Coronary artery (tissue), 2 donors: ENCODE data around the gene ELOVL4.

Experiments used
- DNase-seq: peaks from one replicate; pipeline ENCODE4 v3.0.0-alpha.2; 2017; ENCODE audit warnings: low spot score
- H3K27ac ChIP-seq, 2 donors: fragments of 200-600 bp; sonication (generic); one replicate each; pipeline ENCODE4 v1.5.1; 2016 to 2019
- H3K4me3 ChIP-seq: fragments of 200-600 bp; sonication (generic); 2 replicates; pipeline ENCODE4 v1.5.1; 2016; ENCODE audit warnings: mild to moderate bottlenecking, moderate library complexity
- TF ChIP-seq, protein P1 (sequence below): fragments of 200-600 bp; sonication (generic); IDR thresholded peaks from one replicate; pipeline ENCODE4 v1.5.1; 2019; ENCODE audit warnings: antibody characterized with exemption

ELOVL4 gene

GRCh38 chr6:79895382-79896074 lies 51.8 kb downstream of the ELOVL4 start:
- no peak for DNase-seq
- Histone ChIP-seq H3K4me3 (no peak overlapping the region), H3K27ac (no peak overlapping the region)
- TF ChIP-seq, protein P1, sequence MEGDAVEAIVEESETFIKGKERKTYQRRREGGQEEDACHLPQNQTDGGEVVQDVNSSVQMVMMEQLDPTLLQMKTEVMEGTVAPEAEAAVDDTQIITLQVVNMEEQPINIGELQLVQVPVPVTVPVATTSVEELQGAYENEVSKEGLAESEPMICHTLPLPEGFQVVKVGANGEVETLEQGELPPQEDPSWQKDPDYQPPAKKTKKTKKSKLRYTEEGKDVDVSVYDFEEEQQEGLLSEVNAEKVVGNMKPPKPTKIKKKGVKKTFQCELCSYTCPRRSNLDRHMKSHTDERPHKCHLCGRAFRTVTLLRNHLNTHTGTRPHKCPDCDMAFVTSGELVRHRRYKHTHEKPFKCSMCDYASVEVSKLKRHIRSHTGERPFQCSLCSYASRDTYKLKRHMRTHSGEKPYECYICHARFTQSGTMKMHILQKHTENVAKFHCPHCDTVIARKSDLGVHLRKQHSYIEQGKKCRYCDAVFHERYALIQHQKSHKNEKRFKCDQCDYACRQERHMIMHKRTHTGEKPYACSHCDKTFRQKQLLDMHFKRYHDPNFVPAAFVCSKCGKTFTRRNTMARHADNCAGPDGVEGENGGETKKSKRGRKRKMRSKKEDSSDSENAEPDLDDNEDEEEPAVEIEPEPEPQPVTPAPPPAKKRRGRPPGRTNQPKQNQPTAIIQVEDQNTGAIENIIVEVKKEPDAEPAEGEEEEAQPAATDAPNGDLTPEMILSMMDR, result no peak

- TF ChIP-seq, protein P1, result no peak
- DNase-seq, result no peak
- Histone ChIP-seq H3K27ac (no peak overlapping the region), H3K4me3 (no peak overlapping the region)
These were observed 52.4 kb downstream of the ELOVL4 start for GRCh38 chr6:79894939-79895338.

- no peak for DNase-seq
- TF ChIP-seq, protein P1, result no peak
- no peak overlapping the region for H3K27ac ChIP-seq
These were observed 58.8 kb downstream of the ELOVL4 start for GRCh38 chr6:79888587-79888986.

GRCh38 chr6:79878142-79878748 lies 69.1 kb downstream of the ELOVL4 start:
- TF ChIP-seq, protein P1, result no peak
- no peak overlapping the region for H3K27ac ChIP-seq
- DNase-seq, result no peak
- no peak overlapping the region for H3K4me3 ChIP-seq

More at GRCh38 chr6:79888587-79888986, 58.8 kb downstream of the ELOVL4 start:
- no peak overlapping the region for H3K4me3 ChIP-seq

DNA sequence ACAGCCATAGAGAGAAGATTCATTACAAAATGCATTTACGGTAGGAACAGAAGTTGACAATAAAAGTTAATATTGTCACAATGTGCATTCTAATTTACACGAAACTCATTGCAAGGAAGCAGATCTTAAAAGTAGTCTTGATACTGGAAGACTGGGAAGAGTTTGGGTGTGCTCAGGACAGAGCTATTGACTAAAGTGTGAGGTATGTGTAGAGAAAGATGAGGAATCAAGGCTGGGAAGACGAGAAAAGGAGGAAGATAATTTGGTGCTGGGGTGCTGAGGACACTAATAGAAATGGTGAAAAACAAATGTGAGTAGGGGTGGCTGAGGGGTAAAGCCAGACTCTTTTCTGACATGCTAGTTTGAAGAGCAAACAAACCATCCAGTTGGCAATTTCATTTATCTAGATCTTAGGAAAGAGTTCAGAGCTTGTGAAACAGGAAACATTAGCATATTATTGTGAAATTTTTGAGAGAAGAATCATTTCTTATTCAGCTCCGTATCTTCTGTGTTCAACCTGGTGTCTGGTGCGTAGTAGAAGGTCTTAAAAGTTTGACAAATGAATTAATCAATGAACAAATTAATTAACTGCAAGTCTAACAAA lies 72.7 kb downstream of the ELOVL4 start:
- no peak overlapping the region for H3K27ac ChIP-seq
- TF ChIP-seq, protein P1, result no peak
- H3K4me3 ChIP-seq, result no peak overlapping the region
- DNase-seq, result no peak

GRCh38 chr6:79872986-79873385 lies 74.4 kb downstream of the ELOVL4 start:
- no peak for DNase-seq

More at GRCh38 chr6:79872986-79873385, 74.4 kb downstream of the ELOVL4 start:
- TF ChIP-seq, protein P1, result no peak
- no peak overlapping the region for H3K4me3 ChIP-seq
- H3K27ac ChIP-seq, result no peak overlapping the region
